Transverse colon (tissue), 4 donors: ENCODE measurements around the gene GJB4. TPM values are rescaled to one million over a fixed set of nuclear protein-coding genes. Genes with fewer than 3 reads are reported as not detected.
"Not testable (repeated sequence)": the region's sequence is repeated elsewhere in the genome, so short reads cannot be mapped to it uniquely, and the experiment has no call there.

Experiments used
- DNase-seq: peaks from one replicate; pipeline ENCODE4 v3.0.0-alpha.2; 2019
- H3K27ac ChIP-seq, 4 donors: fragments of 200-600 bp; sonication (generic); 2 replicates each; pipeline ENCODE4 v1.5.1; 2016 to 2018; ENCODE audit warnings: inconsistent platforms in 4 of 4
- H3K27me3 ChIP-seq: fragments of 200-600 bp; sonication (generic); 2 replicates; pipeline ENCODE4 v1.5.1; 2017; ENCODE audit warnings: inconsistent platforms
- H3K36me3 ChIP-seq, 4 donors: fragments of 200-600 bp; sonication (generic); 2 replicates each; pipeline ENCODE4 v1.5.1; 2017 to 2019; ENCODE audit warnings: inconsistent platforms in 4 of 4
- H3K4me1 ChIP-seq, 4 donors: fragments of 200-600 bp; sonication (generic); 2 replicates each; pipeline ENCODE4 v1.5.1; 2017 to 2020; ENCODE audit warnings: inconsistent platforms in 4 of 4
- H3K4me3 ChIP-seq, 4 donors: fragments of 200-600 bp; sonication (generic); 1 replicate in 1 of 4; 2 replicates in 3 of 4; pipeline versions ENCODE4 v1.5.1 to v1.6.1; 2017 to 2019; ENCODE audit warnings: inconsistent platforms in 4 of 4
- H3K9me3 ChIP-seq, 2 donors: fragments of 200-600 bp; sonication (generic); 2 replicates each; pipeline ENCODE4 v1.5.1; 2017 to 2019; ENCODE audit warnings: inconsistent platforms in 2 of 2
- CTCF ChIP-seq, 5 experiments: fragments of 200-600 bp in 3 of 5; fragments of 450-650 bp in 2 of 5; sonication (generic) in 3 of 5; IDR thresholded peaks; 1 replicate in 2 of 5; 2 replicates in 3 of 5; pipeline ENCODE4 v1.5.1; 2016 to 2017; ENCODE audit warnings: antibody characterized with exemption in 5 of 5, inconsistent platforms in 3 of 5, mild to moderate bottlenecking in 2 of 5, moderate library complexity in 1 of 5
- EP300 ChIP-seq: sonication (generic); formaldehyde crosslinking; IDR thresholded peaks from one replicate; pipeline ENCODE4 v1.6.1; 2017; ENCODE audit warnings: antibody characterized with exemption, low read depth
- POLR2A ChIP-seq: fragments of 450-650 bp; IDR thresholded peaks from one replicate; pipeline ENCODE4 v1.6.1; 2016; ENCODE audit warnings: antibody characterized with exemption, mild to moderate bottlenecking, moderate library complexity
- POLR2AphosphoS5 ChIP-seq, 3 donors: sonication (generic); formaldehyde crosslinking; IDR thresholded peaks; one replicate each; pipeline ENCODE4 v1.6.1; 2016; ENCODE audit warnings: antibody characterized with exemption in 3 of 3
- WGBS, 2 donors: methylation state at CpG; one replicate each; pipeline ENCODE4 v1.1.5; 2018; ENCODE audit warnings: low coverage in 1 of 2; 5-methylcytosine and 5-hydroxymethylcytosine counted together
- in situ Hi-C, 4 donors: fragments of 200-750 bp; cut with MboI; loops; one replicate each; pipeline versions ENCODE4 v1.15.0 to v1.15.1; 2017; ENCODE audit warnings: low sequenced_read_pairs in 3 of 4, low pct_ligation_motif_present in 1 of 4, low pct_unique_long_range_greater_than_20kb in 1 of 4
- intact Hi-C: fragments of 100-400 bp; cut with DNase I; formaldehyde crosslinking; loops from one replicate; pipeline ENCODE4 v1.15.1; 2023; ENCODE audit warnings: low total_unique reads
- total RNA-seq, 4 donors: library from RNA; depleted of rRNA; stranded (reverse); fragments of >200 nt; gene quantifications; one replicate each; pipeline ENCODE4 v1.1.0, GENCODE V29; 2016

The GJB4 gene
- total RNA-seq, 4 donors from 2014 or later: 0.32 TPM; not detected in 3

- WGBS, 2 donors: 75 to 77% methylated on average over 5 to 6 of the region's 6 CpGs
- Histone ChIP-seq H3K9me3 (no peaks in the 10 kb centered on the region), H3K4me3 (no peak overlapping the region), H3K36me3 (no peaks in the 10 kb centered on the region), H3K4me1 (no peaks in the 10 kb centered on the region), H3K27ac (no peak overlapping the region), H3K27me3 (peaks cover 6% of the 10 kb centered on the region)
- TF ChIP-seq CTCF (IDR thresholded peaks at IDR 0.05) (no peak), EP300 (no peak), POLR2A (no peak), POLR2AphosphoS5 (IDR thresholded peaks at IDR 0.05) (no peak)
- DNase-seq: no peak
- intact Hi-C loops: no loop called here
- in situ Hi-C loops: no loop called here
Observed at GRCh38 chr1:34800214-34800613, 40.7 kb downstream of the GJB4 start.

- H3K9me3 ChIP-seq: no peaks in the 10 kb centered on the region
- no peak overlapping the region for H3K4me3 ChIP-seq
- no peaks in the 10 kb centered on the region for H3K4me1 ChIP-seq
- intact Hi-C loops: no loop called here
- TF ChIP-seq POLR2AphosphoS5 (IDR thresholded peaks at IDR 0.05): no peak
- TF ChIP-seq POLR2A: no peak
- no peak for TF ChIP-seq CTCF (IDR thresholded peaks at IDR 0.05)
- TF ChIP-seq EP300: no peak
- no peak for DNase-seq
- H3K27ac ChIP-seq: no peak overlapping the region
- in situ Hi-C loops: no loop called here
- no peaks in the 10 kb centered on the region for H3K27me3 ChIP-seq
- no peaks in the 10 kb centered on the region for H3K36me3 ChIP-seq
- 88 to 92% methylated on average over 3 of the region's 3 CpGs for WGBS, 2 donors
Observed at GRCh38 chr1:34803770-34804169, 44.2 kb downstream of the GJB4 start.

GRCh38 chr1:34806396-34806795 lies 46.9 kb downstream of the GJB4 start:
- intact Hi-C loops (no loop called here), in situ Hi-C loops (no loop called here)
- WGBS, 2 donors: 77 to 85% methylated on average over 2 to 3 of the region's 3 CpGs
- Histone ChIP-seq H3K27ac (no peak overlapping the region), H3K9me3 (no peaks in the 10 kb centered on the region), H3K36me3 (no peaks in the 10 kb centered on the region), H3K4me1 (no peaks in the 10 kb centered on the region), H3K4me3 (no peak overlapping the region), H3K27me3 (no peaks in the 10 kb centered on the region)
- TF ChIP-seq CTCF (IDR thresholded peaks at IDR 0.05) (no peak), EP300 (no peak), POLR2AphosphoS5 (IDR thresholded peaks at IDR 0.05) (no peak), POLR2A (no peak)
- no peak for DNase-seq

GRCh38 chr1:34808051-34808810 lies 48.7 kb downstream of the GJB4 start:
- Histone ChIP-seq H3K9me3 (no peaks in the 10 kb centered on the region), H3K4me1 (no peaks in the 10 kb centered on the region), H3K27ac (no peak overlapping the region), H3K36me3 (no peaks in the 10 kb centered on the region), H3K4me3 (no peak overlapping the region), H3K27me3 (no peaks in the 10 kb centered on the region)
- intact Hi-C loops: no loop called here
- WGBS, 2 donors: 90 to 95% methylated on average over 6 to 9 of the region's 9 CpGs
- in situ Hi-C loops: no loop called here
- no peak for DNase-seq
- no peak for TF ChIP-seq CTCF (IDR thresholded peaks at IDR 0.05)
- no peak for TF ChIP-seq POLR2AphosphoS5 (IDR thresholded peaks at IDR 0.05)
- no peak for TF ChIP-seq POLR2A
- no peak for TF ChIP-seq EP300

GRCh38 chr1:34810781-34811180 lies 51.2 kb downstream of the GJB4 start:
- H3K4me3 ChIP-seq, H3K27me3 ChIP-seq, intact Hi-C loops, H3K4me1 ChIP-seq, H3K36me3 ChIP-seq, in situ Hi-C loops, DNase-seq, H3K27ac ChIP-seq, H3K9me3 ChIP-seq: not testable (repeated sequence)
- 89 to 92% methylated on average over 3 of the region's 3 CpGs for WGBS, 2 donors
